ENCODE measurements around the gene MITF.

MITF gene

GRCh38 chr3:69729147-69729919 lies 9.9 kb upstream of the MITF start:
- DNase-seq (ENCODE audit: low read depth in 3 of 3) = no peak

DNA sequence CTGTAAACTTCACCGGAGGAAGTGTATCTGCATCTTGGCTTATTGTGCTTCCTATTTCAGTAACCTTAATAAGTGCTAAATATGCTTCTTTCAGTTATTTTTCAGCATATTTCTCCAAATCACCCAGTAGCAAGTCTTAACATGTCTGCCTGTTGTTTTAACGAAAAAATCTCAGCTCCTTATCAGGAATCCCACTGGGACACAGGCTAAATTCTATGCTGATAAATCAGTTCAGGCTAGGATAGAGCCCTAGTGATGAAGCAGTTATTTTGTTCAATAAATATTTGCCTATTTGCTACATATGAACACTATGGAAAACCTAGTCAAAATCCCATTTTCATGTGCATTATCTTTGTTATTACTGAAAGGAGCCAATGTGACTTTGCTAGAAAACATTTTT lies 8.2 kb upstream of the MITF start:
- DNase-seq (ENCODE audit: low read depth in 3 of 3) = no peak

GRCh38 chr3:69735893-69736292 lies 3.4 kb upstream of the MITF start:
- no peak for DNase-seq (ENCODE audit: low read depth in 3 of 3)

GRCh38 chr3:69737392-69737791 lies 1.9 kb upstream of the MITF start:
- DNase-seq (ENCODE audit: low read depth in 3 of 3) = no peak

GRCh38 chr3:69738315-69738714 lies 949 bp upstream of the MITF start:
- no peak for DNase-seq (ENCODE audit: low read depth in 3 of 3)

GRCh38 chr3:69738859-69739203 lies 433 bp upstream of the MITF start:
- DNase-seq (ENCODE audit: low read depth in 3 of 3) = no peak

- no peak for DNase-seq (ENCODE audit: low read depth in 3 of 3)
Observed at GRCh38 chr3:69740103-69741021, 1.1 kb downstream of the MITF start.

DNA sequence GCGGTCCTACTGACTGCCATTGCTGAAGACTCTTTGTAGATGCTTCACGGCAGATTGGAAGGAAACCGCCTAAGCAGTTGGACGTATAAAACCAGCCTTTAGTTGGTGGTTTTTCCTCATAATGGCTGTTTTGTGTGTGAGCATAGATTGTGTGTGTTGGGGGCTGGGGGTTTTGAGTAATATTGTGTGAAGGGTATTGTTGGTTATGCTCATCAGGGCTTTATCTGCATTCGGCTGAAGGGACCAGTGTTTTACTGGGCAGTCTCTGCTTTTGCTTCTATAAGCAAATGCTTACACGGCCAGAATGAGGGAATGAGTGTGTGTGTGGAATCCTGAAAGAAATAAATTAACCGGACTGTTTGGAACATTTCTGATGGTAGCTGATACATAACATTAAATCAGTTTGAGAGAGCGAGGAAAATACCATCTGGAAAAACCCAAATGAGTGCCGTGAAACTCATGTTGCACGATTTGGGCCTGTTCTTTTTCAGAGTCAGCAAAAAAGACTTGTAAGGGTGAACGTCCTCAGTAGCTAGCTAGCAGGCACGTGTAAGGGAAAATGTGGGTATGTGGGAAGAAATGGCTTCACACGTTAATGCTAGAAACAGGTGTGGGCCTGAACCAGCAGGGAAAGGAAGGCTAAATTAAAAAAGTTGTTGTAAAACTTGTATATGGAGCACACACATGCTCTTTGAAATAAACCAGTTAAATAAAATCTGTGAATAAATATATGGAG lies 1.9 kb downstream of the MITF start:
- DNase-seq (ENCODE audit: low read depth in 3 of 3) = no peak

GRCh38 chr3:69742391-69742790 lies 3.1 kb downstream of the MITF start:
- DNase-seq (ENCODE audit: low read depth in 3 of 3) = no peak

GRCh38 chr3:69743975-69744906 lies 5.0 kb downstream of the MITF start:
- no peak for DNase-seq (ENCODE audit: low read depth in 3 of 3)

DNA sequence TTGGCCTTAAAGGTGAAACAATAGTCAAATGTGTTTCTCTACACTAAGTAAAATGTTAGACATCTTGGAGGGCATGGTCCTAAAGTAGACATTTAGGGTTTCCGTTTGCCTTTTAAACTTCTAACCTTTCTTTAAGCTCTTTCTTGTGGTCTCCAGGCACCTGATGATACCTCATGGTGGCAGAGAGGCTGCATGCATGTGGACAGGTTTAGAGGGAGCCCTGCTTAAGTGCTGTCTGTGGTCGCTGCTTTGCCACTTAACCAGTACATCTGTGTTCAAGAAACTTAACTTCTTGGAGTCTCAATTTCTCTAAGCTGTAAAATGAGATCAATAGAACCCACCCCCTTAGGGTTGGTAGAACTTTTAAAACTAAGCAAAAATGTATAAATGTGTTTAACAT lies 6.2 kb downstream of the MITF start:
- no peak for DNase-seq (ENCODE audit: low read depth in 3 of 3)

DNA sequence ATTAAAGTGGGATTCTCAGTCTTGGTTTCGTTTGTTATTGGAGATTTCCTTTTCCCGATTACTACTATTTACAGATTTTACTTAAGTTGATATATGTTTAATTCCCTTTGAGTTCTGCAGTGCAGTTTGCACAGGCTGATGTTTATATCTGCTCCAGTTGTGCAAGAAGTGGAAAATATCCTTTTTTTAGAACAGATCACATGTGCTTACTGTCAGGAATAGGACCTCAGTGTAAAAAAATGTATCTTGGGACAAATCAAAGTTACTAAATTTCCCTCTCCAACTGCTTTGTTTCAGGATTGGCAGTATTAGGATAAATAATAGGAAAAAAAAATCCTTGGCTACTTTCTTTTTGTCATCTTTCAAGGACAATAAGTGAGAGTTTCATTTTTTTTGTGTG lies 6.9 kb downstream of the MITF start:
- DNase-seq (ENCODE audit: low read depth in 3 of 3) = no peak

DNA sequence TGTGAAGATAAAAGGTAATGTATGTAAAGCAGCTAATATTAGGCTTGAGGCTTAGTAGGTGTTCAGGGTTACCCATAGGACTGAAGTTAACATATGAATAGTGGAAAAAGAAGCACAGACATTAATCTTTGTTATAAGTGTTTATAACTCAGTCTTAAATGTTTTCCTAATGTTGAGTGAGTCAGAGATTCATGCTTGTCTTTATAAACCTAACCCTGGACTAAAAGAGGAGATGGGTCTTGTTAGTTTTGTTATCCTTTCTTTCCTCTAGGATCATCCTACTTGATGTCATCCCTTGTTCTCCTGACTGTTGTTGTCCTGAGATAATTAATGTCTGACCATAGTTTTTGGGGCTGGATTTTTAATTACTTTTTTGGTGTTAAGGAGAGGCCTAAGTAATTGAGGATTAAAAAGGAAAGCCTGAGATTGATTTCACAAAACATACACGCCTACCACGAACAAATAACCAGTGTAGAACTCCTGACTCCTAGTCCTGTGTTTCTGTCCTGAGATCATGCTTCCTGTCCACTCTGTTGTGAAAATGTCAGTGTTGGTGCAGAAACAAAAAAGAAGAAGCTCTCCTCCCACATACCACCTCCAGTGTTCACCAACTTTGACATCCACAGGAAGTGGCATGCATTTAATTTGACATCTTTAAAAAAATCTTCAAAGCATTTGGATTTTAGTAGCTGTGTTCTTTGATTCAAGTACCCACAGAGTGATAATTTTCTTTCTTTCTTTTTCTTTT lies 8.4 kb downstream of the MITF start:
- DNase-seq (ENCODE audit: low read depth in 3 of 3) = no peak

GRCh38 chr3:69748503-69748902 lies 9.2 kb downstream of the MITF start:
- DNase-seq (ENCODE audit: low read depth in 3 of 3) = no peak

DNA sequence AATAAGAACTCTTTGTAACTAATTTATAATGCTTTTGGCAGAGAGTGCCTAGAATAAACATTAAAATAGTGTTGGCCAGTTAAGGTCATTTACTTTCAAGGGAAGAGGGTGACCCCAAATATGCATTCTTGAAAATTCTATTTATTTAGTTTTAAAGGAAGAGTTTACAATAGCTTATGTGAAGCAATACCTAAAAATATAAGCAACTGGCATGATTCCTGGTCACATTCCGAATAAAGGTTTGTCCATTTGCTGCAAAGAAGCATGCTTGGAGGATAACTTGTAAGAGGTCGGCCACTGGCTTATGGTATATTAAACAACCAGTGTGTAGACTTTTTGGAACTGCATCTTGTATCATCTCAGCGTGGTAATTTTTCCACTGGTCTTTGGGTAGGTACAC lies 10.2 kb downstream of the MITF start:
- no peak for DNase-seq (ENCODE audit: low read depth in 3 of 3)

DNA sequence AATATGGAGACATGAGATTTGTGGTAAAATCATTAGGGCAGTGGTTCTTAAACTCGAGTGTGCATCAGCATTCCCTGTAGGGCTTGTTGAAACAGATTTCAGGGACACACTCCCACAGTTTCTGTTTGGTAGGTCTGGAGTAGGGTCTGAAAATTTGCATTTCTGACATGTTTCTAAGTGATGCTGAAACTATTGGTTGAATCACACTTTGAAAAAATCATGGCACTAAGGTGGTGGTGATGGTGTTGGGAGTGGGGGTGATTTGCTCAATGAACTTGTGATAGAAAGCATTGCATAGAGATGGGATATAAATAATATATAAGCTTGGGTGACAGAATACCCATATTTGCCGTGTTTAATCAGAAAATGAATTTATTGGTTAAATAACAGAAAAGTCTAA lies 11.3 kb downstream of the MITF start:
- no peak for DNase-seq (ENCODE audit: low read depth in 3 of 3)

DNA sequence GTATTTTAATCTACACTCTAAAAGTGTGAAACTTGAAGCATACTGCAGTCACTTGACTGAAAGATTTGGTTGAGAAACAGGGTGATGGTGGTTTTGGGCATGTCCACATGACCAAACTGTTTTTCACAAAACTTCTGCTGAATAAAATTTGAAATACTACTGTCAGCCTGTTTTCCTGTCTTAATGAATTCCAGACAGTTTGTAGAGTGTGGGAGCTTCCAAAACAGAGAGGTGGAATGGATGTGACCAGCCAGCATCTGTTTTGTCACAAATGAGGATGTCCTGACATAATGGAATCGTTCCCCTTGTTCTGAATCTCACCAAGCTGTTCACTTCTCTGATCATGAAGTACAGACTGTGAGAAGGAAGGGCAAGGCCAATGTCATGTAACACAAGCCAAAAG lies 11.8 kb downstream of the MITF start:
- DNase-seq (ENCODE audit: low read depth in 3 of 3) = no peak

- no peak for DNase-seq (ENCODE audit: low read depth in 3 of 3)
Observed at GRCh38 chr3:69752241-69752640, 13.0 kb downstream of the MITF start.

DNA sequence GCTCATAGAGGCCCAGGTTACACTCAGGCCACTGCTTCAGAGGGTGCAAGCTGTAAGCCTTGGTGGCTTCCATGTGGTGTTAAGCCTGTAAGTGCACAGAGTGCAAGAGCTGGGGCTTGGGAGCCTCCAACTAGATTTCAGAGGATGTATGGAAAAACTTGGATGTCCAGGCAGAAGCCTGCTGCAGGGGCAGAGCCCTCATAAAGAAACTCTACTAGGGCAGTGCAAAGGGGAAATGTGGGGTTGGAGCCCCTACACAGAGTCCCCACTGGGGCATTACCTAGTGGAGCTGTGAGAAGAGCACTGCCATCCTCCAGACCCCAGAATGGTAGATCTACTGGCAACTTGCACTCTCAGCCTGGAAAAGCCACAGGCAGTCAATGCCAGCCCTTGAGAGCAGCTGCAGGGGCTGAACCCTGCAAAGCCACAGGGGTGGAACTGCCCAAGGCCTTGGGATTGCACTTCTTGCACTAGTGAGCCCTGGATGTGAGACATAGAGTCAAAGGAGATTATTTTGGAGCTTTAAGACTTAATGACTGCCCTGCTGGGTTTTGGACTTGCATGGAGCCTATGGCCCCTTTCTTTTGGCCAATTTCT lies 14.0 kb downstream of the MITF start:
- DNase-seq (ENCODE audit: low read depth in 3 of 3) = no peak

DNA sequence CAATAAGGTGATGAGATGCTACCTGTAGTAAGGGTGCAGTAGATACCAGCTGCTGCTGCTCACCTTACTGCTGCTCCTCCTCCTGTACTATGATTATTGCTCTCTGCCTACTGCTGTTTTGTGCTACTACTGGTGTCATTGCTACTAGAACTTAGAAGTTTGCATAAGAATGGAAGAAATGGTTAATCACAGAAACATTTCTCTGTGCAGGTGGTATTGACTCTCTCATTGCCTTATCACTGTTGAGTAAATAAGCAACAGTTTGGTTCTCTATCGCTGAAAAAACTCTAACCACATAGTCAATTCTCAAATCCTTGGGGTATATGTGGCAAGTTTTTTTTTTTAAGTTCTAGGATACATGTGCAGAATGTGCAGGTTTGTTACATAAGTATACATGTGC lies 16.5 kb downstream of the MITF start:
- DNase-seq (ENCODE audit: low read depth in 3 of 3) = no peak

Measured in stimulated activated CD4-positive, alpha-beta T cell treated with anti-CD3 and anti-CD28 coated beads, TNF-alpha, amount 100 ng/mL, for 24 hours (primary cell).